ENCODE data around the gene ZBTB1. TPM values are rescaled to one million over a fixed set of nuclear protein-coding genes. Genes with fewer than 3 reads are reported as not detected.

The ZBTB1 gene
- polyA plus RNA-seq (2013, experiment 1 of 2): 26.0 TPM
- 25.7 TPM for polyA plus RNA-seq (2013, experiment 2 of 2)

- H3K27me3 ChIP-seq (ENCODE audit: insufficient read depth, low read length, poor library complexity): no peaks in the 10 kb centered on the region
- H3K79me2 ChIP-seq (ENCODE audit: control insufficient read depth, insufficient read depth, low read length): peaks cover 30% of the 10 kb centered on the region
- H3K4ac ChIP-seq (ENCODE audit: low read depth, low read length): peak within 1 kb of the TSS; percentile 100
- peak; percentile 96 for DNase-seq
- H3K4me1 ChIP-seq (ENCODE audit: control insufficient read depth, low read depth, low read length): peaks cover 19% of the 10 kb centered on the region
- no peak within 1 kb of the TSS for H4K5ac ChIP-seq (ENCODE audit: low read length)
- peak within 1 kb of the TSS; percentile 87 for H4K8ac ChIP-seq (ENCODE audit: low read depth, low read length)
- H3K79me1 ChIP-seq (ENCODE audit: low read length): peaks cover 8% of the 10 kb centered on the region
- peak within 1 kb of the TSS; percentile 100 for H3K27ac ChIP-seq (ENCODE audit: low read depth, low read length)
- H3K4me2 ChIP-seq (ENCODE audit: low read length): peak within 1 kb of the TSS; percentile 86
- no peak within 1 kb of the TSS for H2BK15ac ChIP-seq (replicated peaks; ENCODE audit: low read depth)
- no CpG with 5 or more reads among the region's 63 CpGs for WGBS (ENCODE audit: extremely low coverage, insufficient coverage, low lambda C conversion rate)
- H3K4me3 ChIP-seq (ENCODE audit: low read length): peak within 1 kb of the TSS; percentile 85
- peak within 1 kb of the TSS; percentile 99 for H3K56ac ChIP-seq (ENCODE audit: low read length)
- no peak within 1 kb of the TSS for H2AK5ac ChIP-seq (ENCODE audit: low read length)
- H3K36me3 ChIP-seq (ENCODE audit: control insufficient read depth, insufficient read depth, low read length): no peaks in the 10 kb centered on the region
- H2BK120ac ChIP-seq (ENCODE audit: low read depth, low read length): peak within 1 kb of the TSS; percentile 92
- H2BK5ac ChIP-seq (ENCODE audit: low read length): peak within 1 kb of the TSS; percentile 79
- H3K18ac ChIP-seq (ENCODE audit: low read length): peak within 1 kb of the TSS; percentile 86
- H3K23ac ChIP-seq (ENCODE audit: low read length): peak within 1 kb of the TSS; percentile 59
- H3K9ac ChIP-seq (ENCODE audit: low read length): peak within 1 kb of the TSS; percentile 98
Measured at GRCh38 chr14:64504310-64504896, at the start of gene ZBTB1. Gene ZBTB1, plus strand, starts transcription at chr14:64504770. Its CDS starts 16,735 bp downstream, at chr14:64521505.

GRCh38 chr14:64459405-64460136 lies 45.0 kb upstream of the ZBTB1 start:
- Histone ChIP-seq H2BK5ac (ENCODE audit: low read length) (no peak overlapping the region), H3K79me1 (ENCODE audit: low read length) (no peaks in the 10 kb centered on the region), H2BK120ac (ENCODE audit: low read depth, low read length) (no peak overlapping the region), H3K27me3 (ENCODE audit: insufficient read depth, low read length, poor library complexity) (no peaks in the 10 kb centered on the region), H3K79me2 (ENCODE audit: control insufficient read depth, insufficient read depth, low read length) (no peaks in the 10 kb centered on the region), H3K56ac (ENCODE audit: low read length) (no peak overlapping the region), H3K4ac (ENCODE audit: low read depth, low read length) (no peak overlapping the region), H3K36me3 (ENCODE audit: control insufficient read depth, insufficient read depth, low read length) (peaks cover 6% of the 10 kb centered on the region), H2AK5ac (ENCODE audit: low read length) (no peak overlapping the region), H3K4me1 (ENCODE audit: control insufficient read depth, low read depth, low read length) (no peaks in the 10 kb centered on the region), H3K4me2 (ENCODE audit: low read length) (no peak overlapping the region), H4K5ac (ENCODE audit: low read length) (no peak overlapping the region), H3K9ac (ENCODE audit: low read length) (no peak overlapping the region), H3K4me3 (ENCODE audit: low read length) (no peak overlapping the region), H4K8ac (ENCODE audit: low read depth, low read length) (no peak overlapping the region), H3K18ac (ENCODE audit: low read length) (no peak overlapping the region), H3K23ac (ENCODE audit: low read length) (no peak overlapping the region), H2BK15ac (replicated peaks; ENCODE audit: low read depth) (no peak overlapping the region), H3K27ac (ENCODE audit: low read depth, low read length) (no peak overlapping the region)
- no CpG with 5 or more reads among the region's 4 CpGs for WGBS (ENCODE audit: extremely low coverage, insufficient coverage, low lambda C conversion rate)
- no peak for DNase-seq

GRCh38 chr14:64461221-64461620 lies 43.3 kb upstream of the ZBTB1 start:
- WGBS (ENCODE audit: extremely low coverage, insufficient coverage, low lambda C conversion rate): no CpG with 5 or more reads among the region's 3 CpGs
- Histone ChIP-seq H2BK15ac (replicated peaks; ENCODE audit: low read depth) (no peak overlapping the region), H3K4me1 (ENCODE audit: control insufficient read depth, low read depth, low read length) (no peaks in the 10 kb centered on the region), H2AK5ac (ENCODE audit: low read length) (no peak overlapping the region), H3K4ac (ENCODE audit: low read depth, low read length) (no peak overlapping the region), H3K4me3 (ENCODE audit: low read length) (no peak overlapping the region), H2BK120ac (ENCODE audit: low read depth, low read length) (no peak overlapping the region), H2BK5ac (ENCODE audit: low read length) (no peak overlapping the region), H3K79me1 (ENCODE audit: low read length) (no peaks in the 10 kb centered on the region), H3K18ac (ENCODE audit: low read length) (no peak overlapping the region), H3K36me3 (ENCODE audit: control insufficient read depth, insufficient read depth, low read length) (peaks cover 4% of the 10 kb centered on the region), H3K79me2 (ENCODE audit: control insufficient read depth, insufficient read depth, low read length) (no peaks in the 10 kb centered on the region), H3K9ac (ENCODE audit: low read length) (no peak overlapping the region), H3K4me2 (ENCODE audit: low read length) (no peak overlapping the region), H3K23ac (ENCODE audit: low read length) (no peak overlapping the region), H3K27ac (ENCODE audit: low read depth, low read length) (no peak overlapping the region), H4K8ac (ENCODE audit: low read depth, low read length) (no peak overlapping the region), H3K27me3 (ENCODE audit: insufficient read depth, low read length, poor library complexity) (no peaks in the 10 kb centered on the region), H3K56ac (ENCODE audit: low read length) (no peak overlapping the region), H4K5ac (ENCODE audit: low read length) (no peak overlapping the region)
- no peak for DNase-seq

- no CpG with 5 or more reads among the region's 2 CpGs for WGBS (ENCODE audit: extremely low coverage, insufficient coverage, low lambda C conversion rate)
- Histone ChIP-seq H2BK120ac (ENCODE audit: low read depth, low read length) (no peak overlapping the region), H3K4me2 (ENCODE audit: low read length) (no peak overlapping the region), H3K27me3 (ENCODE audit: insufficient read depth, low read length, poor library complexity) (no peaks in the 10 kb centered on the region), H3K56ac (ENCODE audit: low read length) (no peak overlapping the region), H3K27ac (ENCODE audit: low read depth, low read length) (no peak overlapping the region), H4K5ac (ENCODE audit: low read length) (no peak overlapping the region), H3K4ac (ENCODE audit: low read depth, low read length) (no peak overlapping the region), H3K36me3 (ENCODE audit: control insufficient read depth, insufficient read depth, low read length) (peaks cover 4% of the 10 kb centered on the region), H2BK5ac (ENCODE audit: low read length) (no peak overlapping the region), H2BK15ac (replicated peaks; ENCODE audit: low read depth) (no peak overlapping the region), H2AK5ac (ENCODE audit: low read length) (no peak overlapping the region), H3K4me3 (ENCODE audit: low read length) (no peak overlapping the region), H3K79me1 (ENCODE audit: low read length) (no peaks in the 10 kb centered on the region), H3K9ac (ENCODE audit: low read length) (no peak overlapping the region), H3K23ac (ENCODE audit: low read length) (no peak overlapping the region), H3K18ac (ENCODE audit: low read length) (no peak overlapping the region), H3K4me1 (ENCODE audit: control insufficient read depth, low read depth, low read length) (no peaks in the 10 kb centered on the region), H4K8ac (ENCODE audit: low read depth, low read length) (no peak overlapping the region), H3K79me2 (ENCODE audit: control insufficient read depth, insufficient read depth, low read length) (no peaks in the 10 kb centered on the region)
- no peak for DNase-seq
Measured at GRCh38 chr14:64463195-64463594, 41.4 kb upstream of the ZBTB1 start.

GRCh38 chr14:64463873-64464272 lies 40.7 kb upstream of the ZBTB1 start:
- H3K4me3 ChIP-seq (ENCODE audit: low read length): no peak overlapping the region
- no peak overlapping the region for H4K5ac ChIP-seq (ENCODE audit: low read length)
- H2BK120ac ChIP-seq (ENCODE audit: low read depth, low read length): no peak overlapping the region
- H3K27ac ChIP-seq (ENCODE audit: low read depth, low read length): no peak overlapping the region
- no peak overlapping the region for H2BK5ac ChIP-seq (ENCODE audit: low read length)
- H4K8ac ChIP-seq (ENCODE audit: low read depth, low read length): no peak overlapping the region
- no peaks in the 10 kb centered on the region for H3K4me1 ChIP-seq (ENCODE audit: control insufficient read depth, low read depth, low read length)
- no peak overlapping the region for H2BK15ac ChIP-seq (replicated peaks; ENCODE audit: low read depth)
- no peaks in the 10 kb centered on the region for H3K79me1 ChIP-seq (ENCODE audit: low read length)
- no peak overlapping the region for H3K4ac ChIP-seq (ENCODE audit: low read depth, low read length)
- H3K9ac ChIP-seq (ENCODE audit: low read length): no peak overlapping the region
- peaks cover 2% of the 10 kb centered on the region for H3K36me3 ChIP-seq (ENCODE audit: control insufficient read depth, insufficient read depth, low read length)
- no CpG with 5 or more reads among the region's 6 CpGs for WGBS (ENCODE audit: extremely low coverage, insufficient coverage, low lambda C conversion rate)
- no peak overlapping the region for H3K4me2 ChIP-seq (ENCODE audit: low read length)
- no peak overlapping the region for H3K56ac ChIP-seq (ENCODE audit: low read length)
- DNase-seq: no peak
- H3K79me2 ChIP-seq (ENCODE audit: control insufficient read depth, insufficient read depth, low read length): no peaks in the 10 kb centered on the region
- H3K27me3 ChIP-seq (ENCODE audit: insufficient read depth, low read length, poor library complexity): no peaks in the 10 kb centered on the region
- H3K18ac ChIP-seq (ENCODE audit: low read length): no peak overlapping the region
- no peak overlapping the region for H3K23ac ChIP-seq (ENCODE audit: low read length)
- no peak overlapping the region for H2AK5ac ChIP-seq (ENCODE audit: low read length)
